ENCODE data around the gene WASF3. TPM values are rescaled to one million over a fixed set of nuclear protein-coding genes. Genes with fewer than 3 reads are reported as not detected.

Gene WASF3
- total RNA-seq, 1 donor from 2014 or later = 20.4 TPM

- DNase-seq (ENCODE audit: low spot score in 2 of 2) (no peak), FAIRE-seq (no peak)
These were observed 15.6 kb upstream of the WASF3 start for GRCh38 chr13:26541678-26542568.

GRCh38 chr13:26544707-26545106 is 12.8 kb upstream of the WASF3 start:
- no peak for FAIRE-seq
- DNase-seq (ENCODE audit: low spot score in 2 of 2) = no peak

- DNase-seq (ENCODE audit: low spot score in 2 of 2) (no peak), FAIRE-seq (no peak)
These were observed 9.2 kb upstream of the WASF3 start for GRCh38 chr13:26548205-26548765.

GRCh38 chr13:26549713-26550112 is 7.8 kb upstream of the WASF3 start:
- DNase-seq (ENCODE audit: low spot score in 2 of 2) (no peak), FAIRE-seq (no peak)

GRCh38 chr13:26551255-26551860 is 6.1 kb upstream of the WASF3 start:
- FAIRE-seq = no peak
- no peak for DNase-seq (ENCODE audit: low spot score in 2 of 2)

- no peak for FAIRE-seq
- DNase-seq (ENCODE audit: low spot score in 2 of 2) = no peak
These were observed 2.1 kb upstream of the WASF3 start for GRCh38 chr13:26555413-26555812.

GRCh38 chr13:26557051-26557392 is 461 bp upstream of the WASF3 start:
- FAIRE-seq = no peak
- no peak for DNase-seq (ENCODE audit: low spot score in 2 of 2)

- FAIRE-seq = no peak
- DNase-seq (ENCODE audit: low spot score in 2 of 2) = peak in 1 of 2 donors; percentile 38
These were observed 757 bp downstream of the WASF3 start for GRCh38 chr13:26558074-26558805.

- no peak for FAIRE-seq
These were observed 1.5 kb downstream of the WASF3 start for GRCh38 chr13:26558987-26559386.

GRCh38 chr13:26560456-26560855 is 3.0 kb downstream of the WASF3 start:
- FAIRE-seq (no peak), DNase-seq (ENCODE audit: low spot score in 2 of 2) (no peak)

More at GRCh38 chr13:26558987-26559386, 1.5 kb downstream of the WASF3 start:
- DNase-seq (ENCODE audit: low spot score in 2 of 2) = no peak

GRCh38 chr13:26561067-26561466 is 3.6 kb downstream of the WASF3 start:
- DNase-seq (ENCODE audit: low spot score in 2 of 2) (no peak), FAIRE-seq (no peak)

GRCh38 chr13:26561651-26562511 is 4.4 kb downstream of the WASF3 start:
- DNase-seq (ENCODE audit: low spot score in 2 of 2) (no peak), FAIRE-seq (no peak)

- no peak for DNase-seq (ENCODE audit: low spot score in 2 of 2)
- FAIRE-seq = no peak
These were observed 5.0 kb downstream of the WASF3 start for GRCh38 chr13:26562512-26562890.

GRCh38 chr13:26563713-26564112 is 6.2 kb downstream of the WASF3 start:
- FAIRE-seq (no peak), DNase-seq (ENCODE audit: low spot score in 2 of 2) (no peak)

GRCh38 chr13:26568132-26568815 is 10.8 kb downstream of the WASF3 start:
- DNase-seq (ENCODE audit: low spot score in 2 of 2) = no peak
- no peak for FAIRE-seq

- FAIRE-seq (no peak), DNase-seq (ENCODE audit: low spot score in 2 of 2) (no peak)
These were observed 14.0 kb downstream of the WASF3 start for GRCh38 chr13:26571518-26571917.

GRCh38 chr13:26575244-26575643 is 17.8 kb downstream of the WASF3 start:
- DNase-seq (ENCODE audit: low spot score in 2 of 2) (no peak), FAIRE-seq (no peak)

GRCh38 chr13:26579580-26579979 is 22.1 kb downstream of the WASF3 start:
- FAIRE-seq = no peak
- no peak for DNase-seq (ENCODE audit: low spot score in 2 of 2)

- FAIRE-seq (no peak), DNase-seq (ENCODE audit: low spot score in 2 of 2) (no peak)
These were observed 26.2 kb downstream of the WASF3 start for GRCh38 chr13:26583662-26584061.

GRCh38 chr13:26584713-26585112 is 27.2 kb downstream of the WASF3 start:
- FAIRE-seq (no peak), DNase-seq (ENCODE audit: low spot score in 2 of 2) (no peak)

Data from frontal cortex (tissue), 4 donors.